Measurements from ENCODE around the gene COPS7A. TPM values are rescaled to one million over a fixed set of nuclear protein-coding genes. Genes with fewer than 3 reads are reported as not detected.

The COPS7A gene
- total RNA-seq, 1 donor from 2014 or later, result 54.3 TPM

DNA sequence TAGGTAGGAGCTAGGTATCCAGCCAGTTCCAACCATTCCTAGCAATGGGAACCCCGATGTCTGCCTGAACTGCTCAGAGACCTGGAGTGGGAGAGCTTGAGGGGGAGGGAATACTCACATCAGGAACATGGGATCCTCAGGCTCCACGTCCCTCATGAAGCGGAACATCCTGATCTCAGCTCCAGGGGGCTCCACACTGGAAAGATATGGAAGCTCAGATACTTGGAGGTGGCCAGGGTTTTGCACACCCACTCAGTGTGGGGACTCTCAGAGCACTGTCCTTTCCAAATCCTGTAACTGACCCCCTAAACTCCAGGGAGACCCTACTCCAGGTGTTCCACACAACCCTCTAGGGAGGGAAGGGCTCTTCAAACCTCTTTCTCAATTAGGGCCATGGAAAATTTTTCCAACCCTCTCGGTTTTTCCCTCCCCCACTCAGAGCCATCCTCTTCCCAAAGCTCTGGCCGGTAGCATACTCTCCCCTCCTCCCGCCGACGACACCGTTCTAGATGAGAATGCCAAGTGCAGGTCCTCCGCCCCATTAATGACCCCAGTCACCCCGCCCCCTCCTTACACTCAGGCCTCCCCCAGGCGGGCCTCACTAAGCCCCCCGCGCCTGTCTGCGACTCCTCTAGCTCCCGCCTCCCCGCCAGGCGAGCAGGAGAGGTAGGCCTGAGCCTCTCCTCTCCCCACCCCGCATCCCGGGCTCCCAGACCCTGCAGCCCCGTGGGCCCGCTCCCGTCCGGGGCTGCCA is 28.5 kb downstream of the COPS7A start:
- ATAC-seq, result no peak

DNA sequence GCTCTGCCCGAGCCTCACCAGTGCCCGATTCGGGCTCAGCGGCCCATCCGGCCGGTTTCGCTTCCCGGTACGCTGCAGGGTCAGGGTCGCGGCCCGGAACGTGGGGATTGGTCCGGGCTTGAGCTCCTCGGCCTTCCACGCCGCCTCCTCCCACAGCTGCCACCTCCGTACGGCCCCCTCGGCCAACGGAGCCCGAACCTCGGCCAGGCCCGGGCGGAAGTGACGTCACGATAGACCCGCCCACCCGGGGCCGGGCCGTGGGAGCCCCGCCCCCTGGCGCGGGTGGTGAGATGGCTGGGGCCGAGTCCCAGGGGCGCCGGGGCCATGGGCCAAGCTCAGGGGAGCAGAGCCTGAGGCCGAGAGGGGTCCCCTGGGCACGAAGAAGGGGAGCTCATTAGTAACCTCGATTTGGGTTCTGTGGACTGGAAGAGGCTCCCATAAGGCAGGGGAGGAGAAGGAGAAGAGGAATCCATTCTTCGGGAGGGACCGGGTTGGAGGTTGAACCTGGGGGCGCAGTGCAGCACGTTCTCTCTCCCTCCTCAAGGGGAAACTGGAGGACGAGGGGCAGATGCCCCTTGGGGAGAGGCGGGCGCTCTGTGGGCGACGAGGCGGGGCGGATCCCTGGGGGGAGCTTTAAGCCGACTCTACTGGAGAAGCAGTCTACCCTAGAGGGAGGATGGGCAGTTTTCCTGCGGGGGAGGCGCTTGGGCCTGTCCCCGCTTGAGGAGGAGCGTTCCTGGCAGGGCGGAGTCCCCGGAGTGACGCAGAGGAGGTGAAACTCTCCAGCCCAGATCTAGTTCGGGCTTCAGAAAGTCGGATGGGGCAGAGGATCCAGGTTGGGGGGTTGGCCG is 29.3 kb downstream of the COPS7A start, which contains the start of gene MLF2:
Gene MLF2 (minus strand): TSS at position 221 of the 851 bp plus-strand sequence. CDS start 807 bp downstream, outside the sequence.
- peak; percentile 97 for ATAC-seq

GRCh38 chr12:6753772-6754356 is 30.0 kb downstream of the COPS7A start:
- no peak for ATAC-seq

DNA sequence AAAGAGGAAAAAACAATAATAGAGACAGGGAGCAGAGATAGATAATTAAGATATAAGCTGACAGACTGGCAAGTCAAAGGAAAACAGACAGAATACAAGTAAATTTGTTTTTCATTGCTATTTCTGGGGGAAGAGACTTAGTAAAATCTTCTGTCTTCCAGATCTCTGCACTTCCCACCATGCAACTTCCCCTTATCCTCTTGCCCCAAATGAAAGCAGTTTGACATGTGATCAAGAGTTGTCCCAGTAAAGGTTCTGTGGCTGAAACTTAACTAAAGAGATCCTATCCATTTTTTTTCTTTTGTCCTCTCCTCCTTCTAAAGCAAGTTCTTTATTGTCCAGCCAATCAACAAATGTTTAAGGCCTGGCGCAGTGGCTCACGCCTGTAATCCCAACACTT is 30.6 kb downstream of the COPS7A start:
- ATAC-seq, result no peak

DNA sequence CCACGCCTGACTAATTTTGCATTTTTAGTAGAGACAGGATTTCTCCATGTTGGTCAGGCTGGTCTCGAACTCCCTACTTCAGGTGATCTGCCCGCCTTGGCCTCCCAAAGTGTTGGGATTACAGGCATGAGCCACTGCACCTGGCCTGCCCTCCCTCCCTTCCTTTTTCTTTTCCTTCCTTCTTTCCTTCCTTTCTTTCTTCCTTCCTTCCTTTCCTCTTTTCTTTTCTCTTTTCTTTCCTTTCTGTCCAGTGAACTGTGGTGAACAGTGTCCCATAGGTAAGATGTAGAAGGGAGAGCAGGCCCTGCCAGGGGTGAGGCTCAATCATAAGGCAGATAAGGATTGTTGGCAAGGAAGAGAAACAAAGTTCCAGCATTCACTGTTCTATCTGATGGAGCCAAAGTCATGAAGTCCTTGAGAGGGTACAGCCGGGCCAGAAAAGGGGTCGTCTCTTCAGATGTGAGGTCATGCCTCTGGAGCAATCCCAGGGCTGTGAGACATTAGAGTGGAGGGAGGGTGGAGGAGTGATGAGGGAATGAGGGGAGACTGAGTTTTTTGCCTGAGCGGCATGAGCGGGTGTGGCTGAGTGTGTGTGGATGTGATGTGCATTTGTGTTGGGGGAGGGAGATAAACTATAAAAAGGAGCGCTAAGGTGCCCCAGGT is 33.3 kb downstream of the COPS7A start:
- ATAC-seq, result no peak

DNA sequence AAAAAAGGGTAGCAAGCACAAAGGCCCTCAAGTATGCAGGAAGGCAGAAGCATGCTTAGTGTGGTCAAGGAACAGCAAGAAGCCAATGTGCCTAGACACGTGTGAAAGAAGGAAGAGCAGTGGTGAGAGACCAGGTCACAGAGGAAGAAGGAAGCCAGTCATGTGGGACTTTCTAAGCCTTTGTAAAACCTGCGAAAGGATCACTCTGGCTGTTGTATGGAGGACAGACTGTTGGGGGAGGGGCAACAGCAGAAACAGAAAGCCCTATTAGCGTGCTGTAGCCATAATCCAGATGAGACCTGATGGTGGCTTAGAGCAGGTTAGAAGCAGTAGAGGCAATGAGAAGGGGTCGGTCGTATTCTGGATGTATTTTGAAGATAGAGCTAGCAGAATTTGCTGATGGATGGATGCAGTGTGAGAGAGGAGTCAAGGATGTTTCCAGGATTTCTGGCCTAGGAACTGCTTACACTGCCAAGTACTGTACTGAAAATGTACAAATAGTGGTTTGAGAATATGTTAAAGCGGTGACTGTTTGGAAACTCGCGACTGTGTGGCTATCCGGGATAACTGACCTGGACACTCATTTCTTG is 34.8 kb downstream of the COPS7A start:
- no peak for ATAC-seq

- no peak for ATAC-seq
These were observed 35.9 kb downstream of the COPS7A start for GRCh38 chr12:6759741-6760140.

GRCh38 chr12:6763380-6763779 is 39.5 kb downstream of the COPS7A start:
- ATAC-seq, result no peak

GRCh38 chr12:6764011-6764828 is 40.4 kb downstream of the COPS7A start:
- ATAC-seq, result peak; percentile 84

- ATAC-seq, result no peak
These were observed 41.3 kb downstream of the COPS7A start for GRCh38 chr12:6765048-6765633.

- ATAC-seq, result peak; percentile 56
These were observed 42.1 kb downstream of the COPS7A start, which contains the start of gene PTMS for GRCh38 chr12:6765634-6766581. TSS of gene PTMS (plus strand) at chr12:6766363. CDS start at chr12:6766706, 343 bp downstream.

GRCh38 chr12:6766651-6767349 is 43.0 kb downstream of the COPS7A start:
- peak; percentile 63 for ATAC-seq

DNA sequence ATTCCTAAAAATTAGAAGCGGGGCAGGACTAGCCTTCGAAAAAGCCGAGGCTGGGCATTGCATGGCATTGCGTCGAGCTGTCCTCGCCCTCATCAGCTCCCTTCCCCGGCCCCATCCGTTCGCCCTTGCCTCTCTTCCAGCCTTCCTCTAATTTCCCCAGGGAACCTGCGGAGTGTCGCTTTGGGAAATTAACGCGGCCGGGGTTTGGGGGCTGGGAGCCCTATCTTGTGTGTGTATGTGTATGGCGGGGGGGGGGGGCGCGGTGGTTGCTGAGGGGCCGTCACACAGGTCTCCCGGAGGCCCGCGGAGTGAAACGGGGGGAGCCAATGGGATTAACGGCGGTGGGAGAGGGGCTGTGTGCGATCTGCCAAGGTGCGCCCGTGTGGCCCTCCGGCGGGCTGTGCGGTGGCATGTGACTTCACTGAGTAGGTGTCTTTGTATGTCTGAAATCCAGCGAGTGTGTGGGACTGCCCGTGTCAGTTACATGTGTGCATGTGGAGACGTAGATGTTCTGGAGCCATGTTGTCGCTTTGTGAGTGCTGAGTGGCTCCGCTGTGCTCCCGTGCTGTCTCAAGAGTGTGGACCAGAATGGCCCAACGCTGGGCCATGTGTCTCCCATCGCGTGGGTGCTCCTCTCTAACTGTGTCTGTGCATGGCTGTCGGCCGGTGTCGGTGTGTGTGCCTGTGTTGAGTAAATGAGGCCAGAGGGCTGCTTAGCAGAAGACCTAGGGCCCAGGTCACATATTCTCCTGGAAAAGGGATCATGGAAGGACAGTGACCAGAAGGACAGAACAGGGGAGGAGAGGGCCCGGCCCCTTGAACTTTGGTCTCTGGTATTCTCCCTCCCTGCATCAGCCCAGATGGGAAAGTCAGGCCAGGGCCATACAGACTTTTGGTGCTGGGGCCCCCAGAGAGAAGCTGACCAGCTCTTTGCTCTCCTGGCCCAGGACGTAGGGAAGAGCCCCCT is 43.8 kb downstream of the COPS7A start:
- no peak for ATAC-seq

DNA sequence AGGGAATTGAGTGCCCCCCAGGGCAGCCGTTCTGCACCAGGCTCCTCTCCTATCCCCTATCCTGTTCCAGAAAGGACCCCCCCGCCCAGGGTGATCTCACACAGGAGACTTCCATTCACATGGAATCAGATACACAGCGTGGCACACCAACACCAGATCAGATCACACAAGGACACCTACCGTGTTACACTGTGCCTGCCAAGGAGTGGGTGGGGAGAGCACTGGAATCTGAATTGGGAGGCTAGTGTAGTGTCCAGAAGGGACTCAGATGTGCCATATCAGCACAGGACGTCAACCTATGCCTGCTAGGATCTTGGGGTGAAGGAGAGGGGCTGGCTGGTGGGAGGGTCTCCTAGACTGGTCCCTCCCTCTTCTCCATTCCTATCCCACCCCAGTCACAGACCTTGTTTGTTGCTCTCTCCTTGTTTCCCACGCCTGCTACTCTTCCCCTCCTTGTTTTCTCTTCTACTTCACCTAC is 44.6 kb downstream of the COPS7A start:
- no peak for ATAC-seq

DNA sequence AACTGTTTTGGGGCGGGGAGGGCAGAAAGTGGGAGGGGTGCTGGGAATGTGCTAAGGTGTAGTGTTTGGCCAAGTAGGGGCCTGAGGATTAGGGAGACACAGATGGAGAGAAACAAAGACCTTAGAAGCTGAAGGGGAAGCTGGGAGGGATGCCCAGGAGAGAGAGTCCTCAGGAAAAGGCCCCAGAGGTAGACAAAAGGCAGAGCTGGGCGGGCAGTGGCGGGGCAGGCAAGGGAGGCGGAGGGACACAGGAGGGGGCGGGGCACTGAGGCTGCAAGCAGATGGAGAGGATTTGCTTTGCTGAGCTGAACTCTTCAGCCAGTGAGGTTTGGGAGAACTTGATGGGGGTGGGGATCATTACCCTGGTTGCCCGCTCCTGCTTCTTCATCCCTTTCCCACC is 45.1 kb downstream of the COPS7A start:
- ATAC-seq, result no peak

- no peak for ATAC-seq
These were observed 45.8 kb downstream of the COPS7A start for GRCh38 chr12:6769666-6770065.

DNA sequence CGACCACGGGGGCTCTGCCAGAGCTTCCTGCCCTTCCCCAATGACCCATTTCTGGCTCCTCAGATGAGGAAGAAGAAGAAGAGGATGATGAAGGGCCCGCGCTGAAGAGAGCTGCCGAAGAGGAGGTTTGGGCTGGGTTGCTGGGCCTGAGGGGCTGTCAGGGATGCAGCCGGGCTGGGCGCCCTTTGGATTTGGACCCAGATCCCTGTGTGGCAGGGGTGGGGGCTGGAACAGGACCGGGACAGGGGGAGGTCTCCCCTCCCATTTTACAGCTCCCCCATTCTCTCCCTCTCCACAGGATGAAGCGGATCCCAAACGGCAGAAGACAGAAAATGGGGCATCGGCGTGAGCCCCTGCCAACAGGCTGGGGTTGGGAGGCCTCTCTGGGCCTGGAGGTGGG is 46.2 kb downstream of the COPS7A start:
- no peak for ATAC-seq

DNA sequence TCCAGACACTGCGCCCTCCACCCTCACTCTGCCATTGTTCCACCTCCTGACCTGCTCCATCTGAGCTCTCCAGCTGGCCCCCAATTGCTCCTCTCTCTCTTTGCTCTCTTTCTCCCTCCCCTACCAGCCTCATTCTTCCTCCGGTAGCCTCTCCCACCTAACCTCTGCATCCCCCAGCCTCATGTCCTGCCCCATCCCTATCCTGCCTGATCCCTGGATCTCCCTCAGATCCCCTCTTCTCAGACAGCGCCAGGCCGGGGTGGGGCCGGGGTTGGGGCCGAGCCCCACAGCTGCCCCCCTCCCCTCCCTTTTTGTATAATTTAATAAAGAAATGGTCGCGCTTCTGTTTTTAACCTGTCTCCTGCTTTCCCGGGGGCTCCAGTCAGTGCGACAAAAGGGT is 46.8 kb downstream of the COPS7A start:
- no peak for ATAC-seq
